Mucosa of descending colon (tissue), 3 donors: Measurements from ENCODE around the gene ITPKB. TPM values are rescaled to one million over a fixed set of nuclear protein-coding genes. Genes with fewer than 3 reads are reported as not detected.
A peak's percentile ranks its signal among the peaks of the same experiment; 100 is the strongest.
"Not testable (repeated sequence)": the region's sequence is repeated elsewhere in the genome, so short reads cannot be mapped to it uniquely, and the experiment has no call there.

Experiments used
- ATAC-seq: fragments of 200-7000 bp; cut with Tn5 transposase; one replicate; pipeline ENCODE4 v1.9.1; 2020; ENCODE audit warnings: mild to moderate bottlenecking, moderate library complexity
- DNase-seq, 3 donors: peaks; one replicate each; pipeline ENCODE4 v3.0.0-alpha.2; 2020
- H3K36me3 ChIP-seq: fragments of 200-600 bp; one replicate; pipeline ENCODE4 v1.8.0; 2021; ENCODE audit warnings: low read depth, mild to moderate bottlenecking
- H3K4me1 ChIP-seq: fragments of 200-600 bp; one replicate; pipeline ENCODE4 v1.8.0; 2021; ENCODE audit warnings: low read depth, mild to moderate bottlenecking
- H3K4me3 ChIP-seq: fragments of 200-600 bp; one replicate; pipeline ENCODE4 v1.8.0; 2021; ENCODE audit warnings: mild to moderate bottlenecking
- H3K9me3 ChIP-seq: fragments of 200-600 bp; one replicate; pipeline ENCODE4 v1.8.0; 2021; ENCODE audit warnings: mild to moderate bottlenecking
- CTCF ChIP-seq: fragments of 200-600 bp; IDR thresholded peaks from one replicate; pipeline ENCODE4 v1.8.0; 2022; ENCODE audit warnings: antibody characterized with exemption, mild to moderate bottlenecking
- intact Hi-C, 2 donors: fragments of 100-400 bp; cut with DNase I in 1 of 2; cut with micrococcal nuclease in 1 of 2; formaldehyde crosslinking; loops; one replicate each; pipeline versions ENCODE4 v1.11.0 to v1.11.1; 2022; cut with DNase I, micrococcal nuclease
- total RNA-seq, 3 donors: library from RNA; stranded (reverse); fragmentation: NEBNext Ultra II Directional in 2 of 3; extraction: Animal tissue kit (Norgen Biotek cat#: 25700) in 2 of 3; gene quantifications; one replicate each; pipeline versions ENCODE4 v1.2.1 to v1.2.4, GENCODE V29; 2021 to 2023
- donor health status: DM: no; HTN: no; CAD: no; lungs with moderate emphysema.
- donor health status: DM: no; HTN: no; CAD: no.
- donor health status: DM: no; HTN: yes; CAD: no.

ITPKB gene
- total RNA-seq, 3 donors from 2014 or later: 9.5 to 90.3 (median 11.7) TPM

- DNase-seq (no peak), ATAC-seq (no peak)
- H3K9me3 ChIP-seq: no peaks in the 10 kb centered on the region
- intact Hi-C loops: loop anchor here in 1 of 2 donors (10.0 kb wide), 1 partner anchor 191 kb away; no protein-coding TSS in a partner anchor
- no peaks in the 10 kb centered on the region for H3K4me1 ChIP-seq
- H3K36me3 ChIP-seq: no peaks in the 10 kb centered on the region
- no peak overlapping the region for H3K4me3 ChIP-seq
- TF ChIP-seq CTCF: no peak
These were observed 123.2 kb downstream of the ITPKB start for GRCh38 chr1:226615876-226616275.

- H3K4me1 ChIP-seq, H3K9me3 ChIP-seq, H3K36me3 ChIP-seq, ATAC-seq, H3K4me3 ChIP-seq, DNase-seq: not testable (repeated sequence)
- intact Hi-C loops: loop anchor here in 1 of 2 donors (10.0 kb wide), 1 partner anchor 187 kb away; no protein-coding TSS in a partner anchor
These were observed 127.1 kb downstream of the ITPKB start for GRCh38 chr1:226611980-226612379.

GRCh38 chr1:226611301-226611700 lies 127.8 kb downstream of the ITPKB start:
- no peaks in the 10 kb centered on the region for H3K36me3 ChIP-seq
- no peak for DNase-seq
- no peak for TF ChIP-seq CTCF
- H3K9me3 ChIP-seq: no peaks in the 10 kb centered on the region
- intact Hi-C loops: loop anchor here in 1 of 2 donors (10.0 kb wide), 1 partner anchor 186 kb away; no protein-coding TSS in a partner anchor
- no peaks in the 10 kb centered on the region for H3K4me1 ChIP-seq
- H3K4me3 ChIP-seq: no peak overlapping the region
- no peak for ATAC-seq

- H3K4me1 ChIP-seq: no peaks in the 10 kb centered on the region
- H3K9me3 ChIP-seq: no peaks in the 10 kb centered on the region
- no peak for ATAC-seq
- intact Hi-C loops: loop anchor here in 1 of 2 donors (10.0 kb wide), 1 partner anchor 186 kb away; no protein-coding TSS in a partner anchor
- no peak overlapping the region for H3K4me3 ChIP-seq
- TF ChIP-seq CTCF: no peak
- no peak for DNase-seq
- H3K36me3 ChIP-seq: no peaks in the 10 kb centered on the region
These were observed 128.4 kb downstream of the ITPKB start for GRCh38 chr1:226610671-226611070.

- ATAC-seq (no peak), DNase-seq (no peak)
- Histone ChIP-seq H3K36me3 (no peaks in the 10 kb centered on the region), H3K9me3 (no peaks in the 10 kb centered on the region), H3K4me1 (no peaks in the 10 kb centered on the region), H3K4me3 (no peak overlapping the region)
- TF ChIP-seq CTCF: no peak
- intact Hi-C loops: loop anchor here in 1 of 2 donors (10.0 kb wide), 2 partner anchors 65 to 185 kb away; partner anchors contain the start of gene STUM
These were observed 129.1 kb downstream of the ITPKB start for GRCh38 chr1:226609836-226610455.

GRCh38 chr1:226608699-226609505 lies 130.2 kb downstream of the ITPKB start:
- no peaks in the 10 kb centered on the region for H3K4me1 ChIP-seq
- intact Hi-C loops: loop anchor here in 1 of 2 donors (10.0 kb wide), 1 partner anchor 64 kb away; the partner anchor contains the start of gene STUM
- DNase-seq: peak in 2 of 3 donors; percentile 75 to 77
- ATAC-seq: peak; percentile 77
- no peak overlapping the region for H3K4me3 ChIP-seq
- TF ChIP-seq CTCF: peak; percentile 80
- no peaks in the 10 kb centered on the region for H3K36me3 ChIP-seq
- no peaks in the 10 kb centered on the region for H3K9me3 ChIP-seq
